HT-29 (cell line): ENCODE results near the gene WWOX. TPM values are rescaled to one million over a fixed set of nuclear protein-coding genes. Genes with fewer than 3 reads are reported as not detected.

Experiments
- DNase-seq: peaks from one replicate; pipeline ENCODE4 v3.0.0-alpha.2; 2015; ENCODE audit warnings: low spot score
- total RNA-seq: library from RNA; depleted of rRNA; stranded (reverse); fragments of >200 nt; shearing (Covaris generic); gene quantifications from 2 replicates; pipeline ENCODE4 v1.2.3, GENCODE V29; 2014

The WWOX gene
- total RNA-seq, 1 experiment from 2014 or later: 27.3 TPM

DNA sequence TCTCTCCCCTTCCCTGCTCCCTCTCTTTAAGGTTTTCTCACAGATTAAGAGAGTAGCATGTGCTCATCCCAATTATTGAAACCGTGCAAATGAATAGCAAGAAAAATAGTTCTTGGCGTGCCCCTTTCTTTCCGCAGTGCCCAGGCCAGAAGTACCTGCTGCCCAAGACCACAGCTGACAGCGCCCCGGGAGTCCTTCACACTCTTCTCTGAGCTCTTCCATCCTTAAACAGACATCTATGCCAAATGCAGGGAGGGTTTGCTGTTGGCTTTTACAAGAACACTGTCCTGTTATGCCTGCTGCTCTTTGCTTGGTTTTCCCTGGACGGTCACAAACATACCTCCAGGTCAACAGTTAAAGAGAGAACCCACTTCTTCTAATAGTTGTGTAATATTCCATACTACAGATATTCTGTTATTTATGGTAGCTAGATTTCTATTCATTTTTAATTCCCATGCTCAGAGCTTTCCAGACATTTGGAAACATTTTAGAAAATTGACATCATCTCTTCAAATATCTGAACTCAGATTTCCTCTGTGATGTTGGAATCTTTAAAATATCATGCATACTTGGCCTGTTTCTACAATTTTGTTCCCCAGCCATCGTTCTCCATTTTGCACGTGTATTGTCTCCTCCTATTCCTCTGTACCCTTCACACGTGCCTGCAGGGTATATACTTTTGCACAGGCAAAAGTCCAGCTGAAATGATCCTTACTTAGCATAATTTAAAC lies 416.7 kb downstream of the WWOX start:
- DNase-seq: no peak

DNA sequence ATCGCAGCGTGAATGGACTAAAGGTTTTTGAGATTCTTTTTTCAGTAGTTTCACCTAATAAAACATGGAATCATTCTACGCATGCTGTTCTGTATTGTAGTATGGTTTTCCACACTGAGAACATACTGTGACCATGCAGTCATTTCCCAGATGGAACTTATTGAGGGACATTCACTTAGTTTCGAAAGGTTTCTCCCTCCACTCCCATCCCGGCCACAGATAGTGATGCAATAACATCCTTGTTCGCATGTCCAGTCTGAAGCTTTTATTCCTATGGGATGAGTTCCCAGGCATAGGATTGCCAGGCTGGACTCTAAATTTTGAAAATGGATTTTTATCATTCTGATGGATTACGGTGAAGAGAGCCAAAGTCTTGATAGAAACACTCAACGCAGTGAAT lies 420.4 kb downstream of the WWOX start:
- DNase-seq: no peak

DNA sequence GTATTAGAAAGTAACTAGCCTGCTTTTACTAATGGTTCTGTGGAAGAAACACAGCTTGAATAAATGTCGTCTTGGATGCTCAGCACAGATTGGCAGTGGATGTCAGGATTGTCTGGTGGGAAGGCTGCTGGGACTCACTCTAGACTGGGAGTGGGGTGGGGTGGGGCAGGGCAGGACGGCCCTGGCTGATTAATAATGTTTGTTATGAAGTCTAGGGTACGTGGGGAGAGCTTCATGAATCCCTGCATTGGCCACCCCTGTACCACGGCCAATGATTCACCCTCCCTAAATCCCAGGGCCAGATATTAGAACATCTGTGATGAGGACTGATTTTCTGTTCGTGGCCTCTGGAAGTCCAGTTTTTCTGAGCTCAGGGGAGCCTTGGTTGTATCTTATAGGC lies 421.0 kb downstream of the WWOX start:
- DNase-seq: no peak

DNA sequence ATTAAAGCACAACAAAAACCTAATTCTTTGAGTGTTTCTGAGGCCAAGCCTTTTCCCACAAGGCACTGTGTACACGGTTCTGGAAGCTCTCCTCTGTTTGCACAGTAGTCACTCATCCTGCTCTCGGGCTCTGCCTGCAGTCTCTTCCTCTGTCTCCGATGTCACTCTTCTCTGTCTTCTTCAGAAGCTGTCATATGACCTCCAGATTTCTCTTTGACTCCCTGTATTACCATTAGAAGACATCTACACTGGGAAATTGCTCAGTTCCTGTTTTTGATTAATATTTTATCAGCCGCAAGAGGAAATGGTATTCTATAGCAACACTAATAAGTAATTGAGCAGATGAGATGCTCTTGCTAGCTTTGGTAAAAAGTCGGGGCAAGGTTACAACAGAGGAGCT lies 422.9 kb downstream of the WWOX start:
- DNase-seq: no peak

GRCh38 chr16:78523212-78523985 lies 423.9 kb downstream of the WWOX start:
- no peak for DNase-seq

DNA sequence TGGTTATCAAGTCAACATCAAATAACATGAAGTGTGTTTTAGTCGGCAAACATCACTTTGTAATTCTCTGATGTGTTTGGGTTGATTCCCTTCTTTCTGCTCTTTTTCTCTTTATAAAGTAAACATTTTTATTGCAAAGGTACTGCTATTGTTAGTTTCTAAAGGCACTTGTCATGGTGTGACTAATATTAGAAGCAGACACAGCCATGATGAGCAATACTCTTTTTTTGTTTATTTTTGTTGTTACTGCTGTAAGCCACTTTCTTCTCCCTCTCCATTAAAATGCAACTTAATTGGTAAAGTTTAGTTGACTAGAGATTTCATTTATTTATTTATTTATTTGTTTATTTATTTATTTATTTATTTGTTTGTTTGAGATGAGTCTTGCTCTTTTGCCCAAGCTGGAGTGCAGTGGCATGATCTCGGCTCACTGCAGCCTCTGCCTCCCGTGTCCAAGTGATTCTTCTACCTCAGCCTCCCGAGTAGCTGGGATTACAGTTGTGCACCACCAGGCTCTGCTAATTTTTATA lies 424.7 kb downstream of the WWOX start:
- DNase-seq: no peak

DNA sequence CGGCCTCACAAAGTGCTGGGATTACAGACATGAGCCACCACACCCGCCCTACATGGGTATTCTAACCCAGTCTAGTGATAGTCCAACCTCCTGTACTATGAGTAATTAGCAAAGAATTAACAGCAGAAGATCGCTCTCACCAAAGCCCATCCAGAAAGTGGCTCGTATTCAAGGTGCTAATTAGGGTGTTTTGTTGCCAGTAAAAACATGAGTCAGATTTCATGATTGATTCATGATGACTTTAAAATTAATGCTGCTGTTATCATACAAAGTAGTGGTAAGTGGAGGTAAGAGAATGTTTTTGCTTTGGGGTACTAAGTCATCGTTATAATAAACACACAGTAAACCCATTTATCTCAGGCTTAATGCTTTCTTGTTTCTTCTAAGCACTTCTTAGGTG lies 428.8 kb downstream of the WWOX start:
- no peak for DNase-seq

- DNase-seq: no peak
Measured at GRCh38 chr16:78529881-78530280, 430.4 kb downstream of the WWOX start.

DNA sequence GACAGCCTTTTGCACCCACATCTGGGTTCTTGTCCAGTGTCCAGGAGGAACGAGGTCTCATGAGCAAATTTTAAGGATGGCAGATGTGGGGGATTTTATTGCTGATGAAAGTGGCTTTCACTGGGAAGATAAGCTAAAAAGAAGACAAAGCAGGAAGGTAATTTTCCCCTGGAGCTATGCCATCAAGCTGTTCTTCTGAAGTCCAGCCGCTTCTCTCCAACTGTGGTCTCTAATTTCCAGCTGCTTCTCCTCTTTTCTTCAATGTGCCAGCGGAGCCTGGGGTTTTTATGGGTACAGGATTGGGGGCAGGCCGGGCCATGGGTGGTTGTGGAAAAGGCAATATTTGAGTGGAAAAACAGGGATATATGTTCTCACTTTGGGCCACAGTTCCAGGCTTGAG lies 430.8 kb downstream of the WWOX start:
- no peak for DNase-seq

- no peak for DNase-seq
Measured at GRCh38 chr16:78535098-78535497, 435.6 kb downstream of the WWOX start.

DNA sequence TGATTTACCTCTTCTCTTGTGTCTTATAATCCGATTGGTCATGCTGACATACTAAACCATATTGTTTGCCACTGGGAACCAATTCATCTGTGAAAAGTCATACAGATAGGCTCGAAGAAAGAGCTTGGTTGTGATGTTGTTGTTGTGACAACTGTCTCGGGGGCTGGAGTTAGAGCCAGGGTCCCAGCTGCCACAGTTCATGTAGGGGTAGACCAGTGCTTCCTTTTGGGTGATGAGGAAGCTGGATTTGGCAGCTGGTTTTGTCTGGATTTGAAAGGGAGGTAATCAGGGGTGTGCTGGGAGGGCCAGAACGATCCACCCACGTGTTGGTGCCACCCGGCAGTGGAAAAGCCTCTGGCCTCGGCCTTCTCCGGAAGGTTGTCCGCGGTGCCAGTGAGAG lies 438.1 kb downstream of the WWOX start:
- no peak for DNase-seq

- DNase-seq: no peak
Measured at GRCh38 chr16:78538292-78538691, 438.8 kb downstream of the WWOX start.

GRCh38 chr16:78538919-78539318 lies 439.5 kb downstream of the WWOX start:
- no peak for DNase-seq

DNA sequence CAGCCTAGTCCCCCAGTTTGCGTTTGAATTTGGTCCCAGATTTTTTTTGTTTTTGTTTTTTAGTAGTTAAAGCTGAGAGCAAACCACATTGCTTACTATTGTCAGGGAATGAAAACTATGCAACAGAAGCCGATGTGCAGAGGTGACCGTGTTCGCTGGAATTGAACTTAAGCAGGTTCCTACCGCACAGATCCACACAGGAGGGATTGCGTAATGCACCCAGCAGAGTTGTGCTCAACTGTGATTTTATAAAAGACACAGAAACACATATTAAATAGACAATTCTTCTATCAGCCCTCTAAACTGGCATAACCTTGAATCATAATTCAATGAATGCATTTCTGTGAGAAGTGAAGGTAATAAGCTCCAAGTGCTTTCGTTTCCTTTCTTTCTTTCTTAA lies 443.0 kb downstream of the WWOX start:
- no peak for DNase-seq

GRCh38 chr16:78543023-78543422 lies 443.6 kb downstream of the WWOX start:
- DNase-seq: no peak

GRCh38 chr16:78549366-78549765 lies 449.9 kb downstream of the WWOX start:
- no peak for DNase-seq

DNA sequence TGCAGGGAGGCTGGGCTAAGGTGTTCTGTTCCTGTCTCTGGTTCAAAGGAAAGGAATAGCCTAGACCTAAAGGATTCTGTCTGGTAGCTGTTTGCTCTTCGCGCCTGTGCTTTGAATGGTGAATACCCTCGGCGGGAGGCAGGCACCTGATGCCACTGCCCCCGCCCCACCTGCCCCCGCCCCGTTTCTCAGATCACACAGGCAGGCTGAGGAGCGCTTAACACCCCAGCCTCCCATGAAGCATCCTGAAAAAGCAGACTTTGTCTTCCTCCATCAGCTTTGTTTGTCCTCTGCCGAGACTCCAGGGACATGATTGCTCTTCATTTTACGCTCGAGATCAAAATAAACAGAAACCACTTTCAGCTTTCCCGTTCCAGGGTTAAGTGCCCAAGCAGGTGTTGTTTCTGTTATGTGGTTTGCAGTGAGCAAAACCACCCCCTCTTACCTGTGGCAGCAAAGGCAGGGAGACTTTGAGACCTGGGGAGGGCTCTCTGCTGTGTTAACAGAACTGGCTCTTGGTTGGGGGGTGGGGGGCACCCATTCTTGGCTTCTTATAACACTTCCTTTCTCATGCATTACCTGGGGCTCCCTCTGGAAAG lies 452.1 kb downstream of the WWOX start:
- no peak for DNase-seq

DNA sequence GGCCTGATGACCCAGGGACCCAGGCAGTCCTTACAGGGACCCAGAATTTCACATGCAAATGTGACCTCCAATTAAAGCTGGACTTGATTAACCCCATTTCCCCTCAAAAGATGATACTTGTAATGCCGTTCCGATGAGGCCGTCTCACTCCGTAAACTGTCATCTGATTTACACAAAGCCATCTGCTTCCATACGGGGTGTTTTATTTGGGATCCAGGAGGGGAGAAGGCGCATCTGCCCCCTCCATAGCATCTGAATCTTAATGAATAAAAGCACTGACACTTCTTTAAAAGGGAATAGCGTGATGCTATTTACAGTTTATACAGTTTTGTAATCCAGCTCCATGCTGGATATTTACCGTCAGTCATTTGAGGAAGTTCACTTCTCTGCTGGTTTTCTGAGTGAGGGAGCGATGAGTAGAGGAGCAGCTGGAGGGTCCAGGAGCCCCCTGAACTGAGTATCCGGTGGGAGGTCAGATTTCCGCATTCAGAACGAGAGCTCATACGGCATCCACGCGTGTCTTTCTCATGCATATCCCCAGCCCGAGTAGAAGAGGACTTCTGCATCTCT lies 452.7 kb downstream of the WWOX start:
- no peak for DNase-seq

DNA sequence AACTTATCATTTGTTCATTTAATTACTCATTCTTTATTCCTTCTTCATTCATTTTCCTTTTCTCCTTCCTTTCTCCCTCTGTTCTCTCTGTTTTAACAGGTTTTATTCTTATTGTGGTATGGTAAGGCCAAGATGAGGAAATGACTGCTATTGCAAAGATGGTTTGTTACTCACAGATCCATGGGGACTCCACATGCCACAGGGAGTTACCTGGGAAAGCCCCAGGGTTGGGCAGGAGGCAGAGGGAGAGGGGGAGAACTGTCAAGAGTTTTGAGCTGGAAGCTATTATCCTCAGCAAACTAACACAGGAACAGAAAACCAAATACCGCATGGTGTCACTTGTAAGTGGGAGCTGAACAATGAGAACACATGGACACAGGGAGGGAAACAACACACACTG lies 453.3 kb downstream of the WWOX start:
- no peak for DNase-seq

GRCh38 chr16:78553268-78554039 lies 454.0 kb downstream of the WWOX start:
- no peak for DNase-seq

DNA sequence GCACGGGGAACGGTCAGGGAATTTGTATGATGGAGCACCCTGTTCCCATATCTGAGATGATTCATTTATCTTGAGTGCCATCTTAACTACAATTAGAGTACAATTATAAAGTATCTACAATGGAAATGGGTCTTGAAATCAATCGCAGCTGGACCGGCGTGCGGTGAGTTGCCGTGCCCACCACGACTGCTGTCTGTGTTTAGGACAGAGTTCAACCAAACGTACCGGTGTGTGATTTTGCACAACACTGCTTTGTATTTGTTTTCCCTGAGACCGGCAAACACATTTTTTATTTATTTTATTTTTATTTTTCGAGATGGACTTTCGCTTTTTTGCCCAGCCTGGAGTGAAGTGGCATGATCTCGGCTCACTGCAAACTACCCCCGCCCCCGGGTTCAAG lies 457.0 kb downstream of the WWOX start:
- DNase-seq: no peak

DNA sequence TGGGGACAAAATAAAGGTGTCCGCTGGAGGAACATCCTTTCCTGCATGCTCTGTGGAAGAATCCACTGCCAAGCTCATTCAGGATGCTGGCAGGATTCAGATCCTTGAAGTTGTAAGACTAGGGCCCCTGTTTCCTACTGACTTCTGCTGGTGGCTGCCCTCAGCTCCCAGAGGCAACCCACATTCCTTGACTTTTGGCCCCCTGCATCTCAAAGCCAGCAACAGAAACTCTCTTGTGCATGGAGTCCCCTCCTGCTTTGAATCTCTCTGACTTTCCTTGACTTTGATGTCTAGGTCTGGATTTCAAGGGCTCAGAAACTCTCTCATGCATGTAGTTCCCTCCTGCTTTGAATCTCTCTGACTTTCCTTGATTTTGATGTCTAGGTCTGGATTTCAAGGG lies 461.5 kb downstream of the WWOX start:
- DNase-seq: no peak
